SHP77 treated with DMSO at 0.1 percent for 48 hours (cell line): ENCODE results near the gene LMAN2.
"Not testable (repeated sequence)": the region's sequence is repeated elsewhere in the genome, so short reads cannot be mapped to it uniquely, and the experiment has no call there.

Experiments used
- DNase-seq: peaks from one replicate; lab custom pipeline; 2025; lab: John Stamatoyannopoulos, UW

Gene LMAN2

DNA sequence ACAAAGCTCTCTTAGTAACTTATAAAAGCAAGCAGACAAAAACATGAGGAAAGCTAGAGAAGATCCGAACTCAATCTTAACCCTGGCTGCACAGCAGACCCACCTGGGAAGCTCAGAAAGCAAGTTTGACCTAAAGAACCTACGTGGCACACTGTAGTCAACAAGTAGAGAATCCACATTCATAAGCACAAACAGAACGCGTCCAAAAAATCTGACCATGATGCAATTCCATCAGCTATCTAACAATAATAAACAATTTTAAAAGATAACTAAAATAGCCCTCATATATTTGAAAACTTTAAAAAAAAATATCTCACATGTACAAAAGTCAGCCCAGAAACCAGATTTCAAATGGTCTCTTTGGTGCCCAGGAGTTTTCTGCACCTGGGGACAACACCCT is 4.6 kb downstream of the LMAN2 start:
- no peak for DNase-seq

DNA sequence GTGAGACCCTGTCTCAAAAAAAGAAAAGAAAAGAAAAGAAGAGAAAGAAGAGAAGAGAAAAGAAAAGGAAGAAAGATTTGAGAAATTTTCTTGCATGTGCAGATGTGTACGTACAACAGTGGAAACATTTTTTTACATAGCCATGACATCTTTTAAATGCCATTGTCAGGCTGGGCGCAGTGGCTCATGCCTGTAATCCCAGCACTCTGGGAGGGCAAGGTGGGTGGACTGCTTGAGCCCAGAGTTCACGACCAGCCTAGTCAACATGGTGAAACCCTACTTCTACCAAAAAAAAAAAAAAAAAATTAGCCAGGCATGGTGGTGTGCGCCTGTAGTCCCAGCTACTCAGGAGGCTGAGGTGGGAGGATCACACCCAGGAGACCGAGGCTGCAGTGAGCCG is 6.6 kb downstream of the LMAN2 start:
- no peak for DNase-seq

DNA sequence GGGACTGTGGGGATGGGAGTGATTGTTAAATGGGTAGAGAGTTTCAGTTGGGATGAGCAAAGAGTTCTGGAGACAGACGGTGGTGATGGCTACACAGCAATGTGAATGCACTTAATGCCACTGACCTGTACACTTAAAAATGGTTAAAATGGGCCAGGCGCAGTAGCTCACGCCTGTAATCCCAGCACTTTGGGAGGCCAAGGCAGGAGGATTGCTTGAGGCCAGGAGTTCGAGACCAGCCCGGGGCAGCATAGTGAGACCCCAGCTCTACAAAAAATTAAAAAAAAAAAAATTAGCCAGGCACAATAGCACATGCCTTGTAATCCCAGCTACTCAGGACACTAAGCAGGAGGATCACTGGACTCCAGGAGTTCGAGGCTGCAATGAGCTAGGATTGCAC is 7.7 kb downstream of the LMAN2 start:
- no peak for DNase-seq

DNA sequence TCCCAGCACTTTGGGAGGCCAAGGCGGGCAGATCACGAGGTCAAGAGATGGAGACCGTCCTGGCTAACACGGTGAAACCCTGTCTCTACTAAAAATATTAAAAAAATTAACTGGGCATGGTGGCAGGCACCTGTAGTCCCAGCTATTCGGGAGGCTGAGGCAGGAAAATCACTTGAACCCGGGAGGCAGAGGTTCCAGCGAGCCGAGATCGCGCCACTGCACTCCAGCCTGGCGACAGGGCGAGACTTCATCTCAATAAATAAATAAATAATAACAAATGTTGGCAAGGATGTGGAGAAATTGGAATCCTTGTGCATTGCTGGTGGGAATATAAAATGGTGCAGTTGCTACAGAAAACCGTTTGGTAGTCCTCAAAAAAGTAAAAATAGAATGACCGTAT is 8.5 kb downstream of the LMAN2 start:
- not testable (repeated sequence) for DNase-seq

DNA sequence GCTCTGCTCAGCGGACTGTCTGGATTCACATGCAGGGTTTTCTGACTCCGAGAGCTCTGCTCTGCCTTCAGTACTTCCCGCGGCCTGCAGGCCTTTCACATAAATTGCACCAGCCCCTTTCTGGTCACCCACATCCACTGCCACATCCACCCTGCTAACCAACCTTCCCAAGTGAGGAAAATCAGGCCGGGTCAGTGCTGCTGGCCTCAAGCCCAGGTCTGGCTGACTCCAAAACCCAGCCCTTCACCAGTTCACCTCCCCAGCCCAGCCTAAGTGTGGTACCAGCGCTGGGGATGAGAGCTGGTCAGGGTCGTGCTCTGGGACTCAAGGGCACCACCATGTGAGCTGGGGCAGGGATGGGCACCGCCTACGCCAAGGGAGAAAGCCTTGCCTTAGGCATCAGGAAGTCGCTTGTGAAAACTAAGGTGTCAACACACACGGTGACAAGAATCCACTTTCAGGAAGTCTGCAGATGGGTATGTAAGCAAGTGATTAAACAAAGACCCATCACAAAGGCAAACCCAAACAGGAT is 12.3 kb downstream of the LMAN2 start:
- DNase-seq, result no peak

DNA sequence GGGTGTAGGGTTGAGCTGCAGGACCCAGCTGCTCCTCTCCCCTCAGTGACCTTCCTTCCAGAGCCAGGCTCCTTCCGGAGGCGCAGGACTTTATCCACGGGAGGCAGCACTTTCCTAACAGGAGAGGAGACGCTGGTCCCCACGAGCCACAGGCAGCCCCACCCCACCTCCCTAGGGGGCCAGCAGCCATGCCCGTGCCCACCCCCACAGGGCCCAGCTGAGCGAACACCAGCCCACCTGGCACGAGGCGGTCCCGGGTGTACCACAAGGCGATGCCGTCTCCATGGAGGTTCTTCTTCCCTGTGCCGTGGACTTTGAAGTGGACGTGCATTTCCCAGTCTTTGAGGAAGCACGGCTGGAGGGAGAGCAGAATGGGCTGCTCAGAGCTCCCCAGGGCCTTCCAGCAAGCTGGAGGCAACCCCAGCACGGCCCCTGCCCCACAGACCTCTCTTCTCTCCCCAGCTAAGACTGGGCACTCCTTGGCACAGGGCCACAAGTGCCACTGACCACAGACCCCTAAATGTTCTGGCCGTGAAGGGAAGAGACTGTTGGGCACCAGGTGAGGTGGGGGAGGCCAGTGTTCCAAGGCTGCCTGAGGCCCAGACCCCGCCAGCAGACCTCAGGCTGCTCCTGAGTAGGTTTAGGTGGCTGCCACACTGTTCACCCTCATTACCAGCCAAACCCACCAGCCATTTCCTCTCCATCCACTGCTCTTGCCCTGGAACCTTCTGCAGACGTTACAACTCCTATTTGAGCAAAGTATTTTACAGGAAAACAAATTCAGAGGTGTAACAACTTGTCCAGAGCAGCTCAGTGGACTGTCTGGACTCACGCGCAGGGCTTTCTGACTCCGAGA is 13.0 kb downstream of the LMAN2 start:
- DNase-seq, result no peak

DNA sequence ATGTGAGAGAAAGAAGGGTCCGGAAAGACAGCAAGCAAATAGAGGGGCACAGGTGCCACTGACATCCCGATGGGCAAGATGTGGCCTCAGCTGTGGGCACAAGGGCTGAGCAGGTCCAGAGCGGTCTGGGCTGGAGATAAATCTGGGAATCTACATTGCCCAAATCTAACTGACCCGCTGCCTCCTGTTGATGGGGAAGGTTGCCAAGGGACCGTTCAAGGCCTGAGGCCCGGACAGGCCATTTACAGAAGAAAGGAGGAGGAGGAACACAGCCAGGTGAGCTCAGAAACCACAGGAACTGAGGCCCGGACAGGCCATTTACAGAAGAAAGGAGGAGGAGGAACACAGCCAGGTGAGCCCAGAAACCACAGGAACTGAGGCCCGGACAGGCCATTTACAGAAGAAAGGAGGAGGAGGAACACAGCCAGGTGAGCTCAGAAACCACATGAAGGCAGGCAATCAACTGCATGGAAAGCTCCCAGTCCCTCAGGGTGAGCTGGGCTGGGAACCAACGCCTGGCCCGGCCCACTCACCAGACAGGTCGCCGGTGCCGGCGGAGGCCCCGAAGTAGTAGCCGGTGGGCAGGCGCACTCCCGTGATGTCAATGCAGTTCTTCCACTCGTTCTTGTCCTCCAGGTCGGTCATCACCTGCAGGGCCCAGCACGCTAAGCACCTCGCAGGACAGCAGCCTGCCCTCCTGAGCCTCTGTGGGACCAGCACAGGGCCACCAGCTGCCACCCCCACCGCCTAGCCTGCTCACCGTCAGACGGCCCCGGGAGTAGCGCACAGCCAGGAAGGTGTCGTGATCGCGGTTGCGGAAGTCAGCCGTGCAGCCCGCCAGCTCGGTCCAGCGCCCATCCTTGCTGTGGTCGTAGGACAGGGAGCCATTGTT is 14.6 kb downstream of the LMAN2 start:
- DNase-seq, result no peak

DNA sequence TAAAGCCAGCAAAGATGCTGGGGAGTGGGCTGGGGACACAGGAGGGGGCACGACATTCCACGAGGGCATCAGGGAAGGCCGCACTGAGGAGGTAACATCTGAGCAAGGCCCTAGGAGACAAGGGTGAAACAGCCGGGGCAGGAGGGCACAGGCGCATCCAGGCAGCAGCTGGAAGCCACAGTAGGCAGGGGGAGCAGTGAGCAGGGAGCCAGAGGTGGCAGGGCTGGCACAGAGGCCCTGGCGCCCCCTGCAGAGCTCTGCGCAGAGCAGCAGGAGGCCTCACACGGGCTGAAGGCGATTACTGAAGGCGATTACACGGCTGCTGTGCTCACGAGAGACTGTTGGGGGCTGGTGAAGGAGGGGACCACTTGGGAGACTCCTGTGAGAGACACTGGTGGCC is 15.4 kb downstream of the LMAN2 start:
- DNase-seq, result no peak

DNA sequence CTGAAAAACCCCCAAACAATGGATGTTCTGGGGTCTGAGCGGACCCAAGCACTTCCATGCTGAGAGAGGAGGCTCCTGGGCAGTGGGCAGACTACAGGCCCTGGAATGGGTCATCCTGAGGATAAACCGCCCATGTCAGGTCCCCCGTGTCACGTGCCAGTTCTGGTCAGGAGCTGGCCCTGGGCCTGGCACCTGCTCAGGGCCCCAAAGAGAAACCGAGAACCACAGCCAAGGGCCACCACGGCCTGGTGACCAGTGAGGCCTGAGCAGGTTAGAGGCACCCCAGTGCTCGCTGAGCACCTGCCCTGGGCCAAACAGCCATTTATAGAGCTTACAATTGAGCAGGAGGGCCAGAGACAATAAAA is 15.8 kb downstream of the LMAN2 start:
- DNase-seq, result no peak

DNA sequence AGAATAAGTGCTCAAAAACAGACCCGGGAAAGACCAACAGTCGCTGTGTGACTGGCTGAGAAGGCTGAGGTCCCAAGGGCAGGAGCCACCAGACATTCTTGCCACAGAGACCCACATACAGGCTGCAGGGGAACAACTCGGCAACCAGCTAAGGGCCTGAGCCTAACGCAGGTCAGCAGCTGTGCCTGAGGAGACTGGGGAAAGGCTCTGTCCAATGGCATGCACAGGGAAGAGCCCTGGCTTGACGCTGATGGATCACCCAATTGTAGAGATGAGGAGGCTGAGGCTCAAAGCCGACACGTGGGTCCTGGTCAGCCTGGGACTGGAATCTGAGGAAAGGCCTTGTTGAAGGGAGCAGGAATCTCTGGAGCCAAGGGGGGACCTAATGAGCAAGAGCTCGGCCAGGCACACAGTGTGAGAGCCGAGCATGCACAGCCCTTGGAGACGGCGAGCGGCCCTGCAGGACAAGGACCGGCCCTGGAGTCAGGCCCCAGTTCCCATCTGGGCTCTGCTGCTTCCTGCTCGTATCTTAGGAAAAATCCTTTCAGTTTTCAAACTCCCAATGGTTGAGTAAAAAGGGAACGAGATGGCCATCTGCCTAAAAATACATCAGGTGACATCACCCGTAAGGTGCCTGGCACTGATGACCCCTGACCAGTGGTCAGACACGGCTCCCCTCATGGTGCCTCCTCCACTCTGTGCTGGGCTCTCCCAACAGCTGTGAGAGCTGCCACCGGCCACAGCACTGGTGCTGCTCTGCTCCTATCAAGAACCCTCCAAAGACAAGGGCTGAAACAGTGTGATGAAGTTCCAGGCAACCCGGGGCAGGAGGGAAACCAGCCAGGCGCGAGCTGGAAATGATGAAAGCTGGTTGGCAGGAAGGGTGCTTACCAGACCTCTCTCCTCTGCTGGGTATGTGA is 16.4 kb downstream of the LMAN2 start:
- DNase-seq, result no peak

DNA sequence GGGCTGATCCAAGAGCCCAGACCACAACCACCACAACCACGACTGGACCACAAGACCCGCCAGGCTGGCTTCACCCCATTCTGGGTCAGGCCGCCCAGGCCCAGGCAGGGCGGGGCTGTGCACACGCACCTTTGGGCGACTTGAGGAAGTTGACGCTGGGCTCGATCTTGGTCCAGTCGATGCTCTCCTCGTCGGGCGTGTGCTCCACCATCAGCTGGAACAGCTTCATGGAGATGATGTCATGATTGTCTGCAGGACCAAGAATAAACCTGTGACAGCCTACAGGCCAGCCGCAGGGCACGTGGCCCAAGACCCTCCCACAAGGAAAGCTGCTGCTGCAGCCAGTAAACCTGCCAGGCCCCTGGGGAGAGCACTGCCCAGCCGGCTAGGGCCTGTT is 17.3 kb downstream of the LMAN2 start:
- no peak for DNase-seq

DNA sequence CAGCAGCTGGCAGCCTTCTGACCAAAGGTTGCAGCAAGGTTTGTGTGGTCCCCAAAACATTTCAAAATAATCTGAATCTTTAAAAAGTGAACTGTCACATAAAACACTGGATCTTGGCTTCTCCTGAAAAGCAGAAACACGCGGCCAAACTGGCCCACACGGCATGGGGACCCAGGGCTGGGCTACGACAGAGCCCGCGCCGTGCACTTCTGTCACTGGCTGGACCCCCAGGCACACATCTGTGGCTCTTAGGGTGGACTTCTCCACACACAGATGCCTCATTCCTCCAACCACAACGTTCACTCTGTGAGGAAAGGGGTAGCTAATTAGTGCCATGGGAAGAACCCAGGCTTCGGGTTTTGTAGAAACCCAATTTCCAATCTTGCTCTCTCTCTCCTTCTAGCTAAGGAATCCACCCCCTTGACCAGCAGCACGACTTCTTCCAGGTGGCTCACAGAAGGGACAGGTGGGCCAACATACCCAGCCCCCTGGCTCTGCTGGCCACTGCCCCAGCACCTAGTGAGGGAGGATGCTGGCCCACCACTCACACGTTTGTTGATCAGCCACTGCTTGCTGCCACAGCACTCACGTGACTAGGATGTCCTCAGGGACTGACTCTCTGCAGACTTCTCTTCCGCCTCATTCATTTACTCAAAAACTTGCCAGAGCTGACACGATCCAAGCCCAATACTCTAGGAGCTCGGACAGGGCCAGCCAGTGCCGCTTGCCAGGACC is 17.9 kb downstream of the LMAN2 start:
- no peak for DNase-seq

DNA sequence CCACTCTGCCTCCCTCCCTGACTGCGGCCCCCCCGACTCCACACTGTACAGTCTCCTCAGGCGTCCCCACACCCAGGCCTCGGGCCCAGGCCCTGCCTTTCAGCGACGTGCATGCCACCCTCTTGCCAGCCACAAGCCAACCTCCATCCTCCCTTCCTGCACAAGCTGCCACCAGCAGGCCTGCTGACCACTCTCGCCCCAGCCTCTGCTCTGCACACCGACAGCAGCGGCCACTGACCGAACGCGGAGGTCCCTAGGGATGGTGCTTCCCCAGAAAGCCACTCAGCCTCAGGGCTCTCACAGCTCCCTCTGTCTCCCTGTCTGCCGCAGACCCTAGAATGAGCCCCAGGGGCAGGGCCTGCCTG is 18.6 kb downstream of the LMAN2 start:
- DNase-seq, result no peak

DNA sequence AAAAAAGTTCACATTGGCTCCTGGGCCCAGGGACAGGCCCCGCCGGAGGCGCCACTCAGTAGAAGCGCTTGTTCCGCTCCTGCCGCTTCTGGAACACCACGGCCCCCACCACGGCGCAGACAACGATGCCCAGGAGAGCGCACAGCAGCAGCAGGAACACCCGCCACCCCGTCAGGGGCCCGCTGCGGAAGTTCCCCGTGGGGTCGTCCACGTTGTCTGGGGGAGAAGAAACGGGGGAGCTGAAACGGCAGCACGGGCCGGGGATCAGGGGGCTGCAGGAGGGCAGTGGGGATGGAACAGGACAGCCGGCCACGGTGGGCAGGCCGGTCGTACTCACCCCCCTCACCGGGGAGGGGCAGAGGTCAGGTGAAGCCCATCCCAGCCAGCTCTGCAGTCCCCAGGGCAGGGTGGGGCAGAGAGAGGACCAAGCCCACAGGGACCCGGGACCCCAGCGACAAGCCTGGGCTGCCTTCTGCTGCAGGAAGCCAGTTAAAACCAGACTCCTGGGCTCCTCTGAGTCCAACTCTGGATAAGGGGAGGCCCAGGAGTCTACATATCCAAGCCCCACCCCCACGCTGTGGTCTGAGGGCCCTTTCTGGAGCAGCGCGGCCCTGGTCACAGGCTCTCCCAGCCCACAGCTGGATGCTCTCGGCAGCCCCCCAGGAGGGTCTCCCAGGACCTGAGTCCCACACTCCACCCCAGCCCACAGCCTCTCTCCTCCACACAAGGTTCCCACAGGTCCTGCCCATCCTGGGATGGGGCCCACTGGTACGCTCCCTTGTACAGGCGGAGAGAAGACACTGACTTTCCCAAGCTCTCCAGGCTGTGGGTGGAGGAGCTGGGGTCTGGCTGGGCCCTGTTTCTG is 19.2 kb downstream of the LMAN2 start:
- DNase-seq, result no peak

DNA sequence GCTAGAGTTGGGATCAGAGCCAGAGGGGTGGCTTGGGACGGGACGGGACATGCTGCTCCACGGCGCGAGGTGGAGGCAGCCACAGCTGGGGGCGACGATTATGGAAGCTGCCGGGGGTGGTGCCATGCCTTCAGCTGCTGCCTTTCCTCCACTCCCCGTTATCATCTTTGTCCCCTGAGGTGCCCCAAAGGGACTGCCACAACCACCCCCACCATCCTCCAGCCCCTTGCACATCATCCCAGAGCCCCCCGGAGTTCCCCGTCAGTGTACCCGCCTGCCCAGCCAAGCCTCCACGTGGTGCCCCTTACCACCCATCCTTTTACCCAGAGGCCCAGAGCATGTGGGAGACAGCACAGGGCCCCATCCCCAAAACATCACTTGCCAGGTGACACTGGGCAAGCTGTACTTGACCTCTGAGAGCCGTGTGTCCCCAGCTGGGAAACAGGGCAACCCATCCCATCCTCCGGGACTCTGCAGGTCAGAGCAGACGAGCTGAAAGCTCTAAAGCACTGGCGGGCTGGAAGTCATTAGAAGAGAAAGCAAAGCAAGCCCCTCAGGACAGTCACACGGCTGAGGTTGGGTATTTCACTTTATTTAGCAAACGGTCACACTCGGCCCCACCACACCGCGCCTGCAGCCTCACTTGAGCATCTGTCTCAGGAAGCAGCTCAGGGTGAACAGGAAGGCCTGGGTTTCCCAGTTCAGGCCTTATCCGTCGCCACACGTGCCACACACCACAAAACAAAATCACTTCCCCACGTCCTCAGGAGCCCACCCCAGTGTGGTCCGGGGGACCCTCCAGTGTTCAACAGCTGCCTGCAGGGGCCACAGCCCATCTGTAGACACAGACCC is 20.3 kb downstream of the LMAN2 start:
- DNase-seq, result no peak

DNA sequence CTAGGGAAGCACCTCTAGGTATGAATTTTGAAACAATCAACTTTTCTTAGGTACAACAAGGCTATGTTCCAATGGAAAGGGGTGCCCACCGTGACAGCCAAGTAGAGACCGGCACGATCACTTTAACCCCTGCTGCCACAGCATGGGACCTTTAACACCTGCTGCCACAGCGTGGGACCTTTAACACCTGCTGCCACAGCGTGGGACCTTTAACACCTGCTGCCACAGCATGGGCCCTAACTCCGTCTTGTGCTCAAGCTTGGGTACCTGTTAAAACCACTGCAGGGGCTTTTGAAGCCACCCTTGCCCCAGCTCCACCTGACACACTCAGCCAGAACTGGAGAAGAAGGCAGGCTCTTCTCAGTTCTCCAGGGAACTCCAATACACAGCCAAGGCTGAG is 21.6 kb downstream of the LMAN2 start:
- no peak for DNase-seq

DNA sequence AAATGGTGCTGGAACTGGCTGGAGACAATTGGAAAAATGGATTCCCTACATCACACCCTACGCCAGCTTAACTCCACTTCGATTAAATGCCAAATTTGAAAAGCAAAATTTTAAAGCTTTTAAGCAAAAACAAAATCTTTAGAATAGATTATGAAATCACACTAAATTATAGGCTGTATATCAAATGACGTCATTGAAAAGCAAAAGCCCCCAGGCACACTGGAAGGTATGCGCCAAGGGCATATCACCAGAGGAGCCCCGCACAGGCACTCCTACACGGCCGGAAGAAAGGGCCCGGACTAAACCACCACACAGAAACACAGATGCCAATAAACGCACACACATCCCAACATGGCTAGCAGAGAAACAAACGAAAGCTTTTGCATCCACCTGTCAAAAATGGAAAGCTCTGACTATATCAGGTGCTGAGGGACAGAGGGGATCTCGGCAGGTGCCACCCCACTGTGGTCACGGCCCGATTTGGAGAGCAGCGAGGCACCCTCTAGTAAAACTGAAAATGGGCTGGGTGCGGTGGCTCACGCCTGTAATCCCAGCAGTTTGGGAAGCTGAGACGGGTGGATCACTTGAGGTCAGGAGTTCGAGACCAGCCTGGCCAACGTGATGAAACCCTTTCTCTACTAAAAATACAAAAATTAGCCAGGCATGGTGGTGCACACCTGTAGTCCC is 22.8 kb downstream of the LMAN2 start:
- no peak for DNase-seq
